GM20000 (cell line): ENCODE data around the gene CD300LD.

Source experiments
- DNase-seq: peaks from one replicate; pipeline ENCODE4 v3.0.0; 2012; ENCODE audit warnings: low spot score
- CTCF ChIP-seq: IDR thresholded peaks from 2 replicates; pipeline ENCODE4 v1.5.1; 2012; ENCODE audit warnings: mild to moderate bottlenecking, control low read depth; ENCODE audit errors: extremely low read depth, missing control alignments

CD300LD gene

GRCh38 chr17:74605361-74605760 is 13.3 kb upstream of the CD300LD start:
- no peak for DNase-seq

GRCh38 chr17:74604761-74605160 is 12.7 kb upstream of the CD300LD start:
- no peak for TF ChIP-seq CTCF
- DNase-seq, result no peak

More at GRCh38 chr17:74605361-74605760, 13.3 kb upstream of the CD300LD start:
- TF ChIP-seq CTCF, result no peak

- TF ChIP-seq CTCF, result no peak
- DNase-seq, result no peak
These were observed 12.1 kb upstream of the CD300LD start for GRCh38 chr17:74604200-74604599.

- DNase-seq, result no peak
- no peak for TF ChIP-seq CTCF
These were observed 11.7 kb upstream of the CD300LD start for GRCh38 chr17:74603746-74604145.

GRCh38 chr17:74603037-74603635 is 11.1 kb upstream of the CD300LD start:
- DNase-seq, result no peak
- no peak for TF ChIP-seq CTCF

- peak; percentile 64 for DNase-seq
- TF ChIP-seq CTCF, result peak; percentile 62
These were observed 10.0 kb upstream of the CD300LD start for GRCh38 chr17:74601944-74602572.

- no peak for TF ChIP-seq CTCF
- DNase-seq, result no peak
These were observed 7.4 kb upstream of the CD300LD start for GRCh38 chr17:74599448-74599939.
